ENCODE results near the gene RYR2.
"Not testable (repeated sequence)": the region's sequence is repeated elsewhere in the genome, so short reads cannot be mapped to it uniquely, and the experiment has no call there.

The RYR2 gene

DNA sequence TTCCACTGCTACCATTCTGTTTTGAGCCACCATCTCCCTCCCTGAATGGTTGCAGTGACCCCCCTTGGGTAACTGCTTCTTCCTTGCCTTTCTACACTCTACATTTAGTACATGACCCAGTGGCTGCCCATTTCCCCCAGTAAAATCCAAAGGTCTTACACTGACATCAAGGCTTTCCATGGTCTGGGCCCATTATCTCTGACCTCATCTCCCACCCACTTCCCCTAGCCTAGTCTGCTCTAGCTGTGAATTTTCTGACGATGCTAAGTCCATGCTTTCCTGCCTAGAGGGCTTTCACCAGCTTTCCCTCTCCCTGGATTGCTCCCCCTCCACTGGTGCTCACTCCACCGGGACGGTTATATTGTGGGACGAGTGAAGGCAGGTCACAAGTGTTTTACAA, 219.2 kb downstream of the RYR2 start:
- no peak for DNase-seq (ENCODE audit: low spot score)

DNA sequence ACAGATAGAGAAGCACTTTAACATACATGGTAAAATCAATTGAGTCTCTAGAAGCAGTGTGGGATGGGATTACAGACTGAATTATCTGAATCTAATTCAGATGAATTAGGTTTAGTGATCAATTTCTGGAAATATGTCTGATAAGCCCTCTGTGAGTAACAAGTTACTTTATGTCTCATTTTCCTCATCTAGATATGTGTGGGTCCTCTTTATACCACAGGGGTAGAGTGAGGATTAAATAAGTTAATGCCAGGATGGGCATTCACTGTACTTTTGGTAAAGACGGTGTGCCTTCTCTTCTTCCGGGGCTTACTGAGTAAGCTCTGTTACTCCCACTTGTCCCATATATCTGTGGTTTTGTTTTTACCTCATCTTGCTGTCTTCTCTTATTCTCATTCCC, 225.8 kb downstream of the RYR2 start:
- DNase-seq (ENCODE audit: low spot score): no peak

- no peak for DNase-seq (ENCODE audit: low spot score)
Measured at GRCh38 chr1:237269938-237270337, 228.0 kb downstream of the RYR2 start.

GRCh38 chr1:237270353-237270752, 228.4 kb downstream of the RYR2 start:
- no peak for DNase-seq (ENCODE audit: low spot score)

- DNase-seq (ENCODE audit: low spot score): not testable (repeated sequence)
Measured at GRCh38 chr1:237277994-237278393, 236.0 kb downstream of the RYR2 start.

DNA sequence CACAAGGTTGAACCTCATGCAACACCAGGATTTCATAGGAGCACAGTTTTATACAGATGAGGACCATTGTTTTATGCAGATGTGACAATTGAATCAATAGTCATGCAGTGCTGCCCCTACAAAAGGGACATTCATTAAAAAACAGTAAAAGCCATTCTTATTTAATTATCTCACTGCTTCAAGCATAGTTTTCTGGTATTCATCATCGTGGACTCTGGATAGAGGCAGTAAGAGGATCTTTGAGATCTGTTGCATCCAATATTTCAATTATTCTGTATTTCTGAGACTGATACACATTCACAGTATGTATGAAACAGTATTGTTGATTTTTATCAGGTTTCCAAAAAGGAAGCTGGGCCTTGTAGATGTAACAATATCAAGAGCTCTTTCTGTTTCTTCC, 237.6 kb downstream of the RYR2 start:
- no peak for DNase-seq (ENCODE audit: low spot score)

GRCh38 chr1:237281481-237281880, 239.5 kb downstream of the RYR2 start:
- no peak for DNase-seq (ENCODE audit: low spot score)

DNA sequence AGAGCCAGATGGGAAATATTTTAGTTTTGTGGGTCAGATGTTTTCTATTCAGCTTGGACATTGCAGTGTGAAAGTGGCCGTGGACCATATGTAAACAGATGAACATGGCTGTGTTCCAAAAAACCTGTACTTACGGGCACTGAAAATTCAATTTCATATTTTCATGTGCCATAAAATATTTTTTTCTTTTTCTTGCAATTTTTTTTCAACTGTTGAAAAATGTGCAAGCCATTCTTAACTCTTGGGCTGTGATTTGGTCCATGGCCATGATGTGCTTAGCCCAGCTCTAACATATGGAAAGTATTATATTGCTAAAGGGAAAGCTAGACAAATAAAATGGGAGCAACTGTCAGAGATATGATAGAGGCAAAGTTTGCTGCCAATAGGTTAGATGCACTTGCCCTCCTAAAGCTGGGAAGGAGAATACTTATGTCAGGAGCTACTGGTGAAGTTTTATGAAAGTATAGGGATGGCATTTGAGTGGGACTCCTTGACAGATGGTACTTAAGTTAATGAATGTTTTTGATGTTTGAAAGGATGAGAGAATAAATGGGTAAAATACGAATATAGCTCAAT, 240.3 kb downstream of the RYR2 start:
- no peak for DNase-seq (ENCODE audit: low spot score)

DNA sequence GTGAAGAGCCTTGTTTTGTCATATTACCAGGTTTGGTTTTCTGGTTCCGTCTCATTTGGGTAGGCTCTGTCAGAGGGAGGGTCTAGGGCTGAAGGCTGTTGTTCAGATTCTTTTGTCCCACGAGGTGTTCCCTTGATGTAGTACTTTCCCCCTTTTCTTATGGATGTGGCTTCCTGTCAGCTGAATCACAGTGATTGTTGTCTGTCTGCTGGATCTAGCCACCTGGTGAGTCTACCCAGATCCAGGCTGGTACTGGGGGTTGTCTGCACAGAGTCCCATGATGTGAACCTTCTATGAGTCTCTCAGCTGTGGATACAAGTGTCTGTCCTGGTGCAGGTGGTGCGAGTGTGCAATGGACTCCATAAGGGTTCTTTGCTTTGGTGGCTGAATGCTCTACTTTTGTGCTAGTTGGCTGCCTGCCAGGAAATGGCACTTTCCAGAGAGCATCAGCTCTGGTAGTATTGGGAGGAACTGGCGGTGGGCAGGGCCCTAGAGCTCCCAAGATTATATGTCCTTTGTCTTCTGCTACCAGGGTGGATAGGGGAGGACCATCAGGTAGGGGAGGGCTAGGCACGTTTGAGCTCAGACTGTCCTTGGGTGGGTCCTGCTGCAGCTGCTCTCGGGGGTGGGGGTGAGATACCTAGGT, 246.0 kb downstream of the RYR2 start:
- DNase-seq (ENCODE audit: low spot score): no peak

GRCh38 chr1:237293804-237294203, 251.8 kb downstream of the RYR2 start:
- DNase-seq (ENCODE audit: low spot score): no peak

- DNase-seq (ENCODE audit: low spot score): no peak
Measured at GRCh38 chr1:237296861-237297260, 254.9 kb downstream of the RYR2 start.

DNA sequence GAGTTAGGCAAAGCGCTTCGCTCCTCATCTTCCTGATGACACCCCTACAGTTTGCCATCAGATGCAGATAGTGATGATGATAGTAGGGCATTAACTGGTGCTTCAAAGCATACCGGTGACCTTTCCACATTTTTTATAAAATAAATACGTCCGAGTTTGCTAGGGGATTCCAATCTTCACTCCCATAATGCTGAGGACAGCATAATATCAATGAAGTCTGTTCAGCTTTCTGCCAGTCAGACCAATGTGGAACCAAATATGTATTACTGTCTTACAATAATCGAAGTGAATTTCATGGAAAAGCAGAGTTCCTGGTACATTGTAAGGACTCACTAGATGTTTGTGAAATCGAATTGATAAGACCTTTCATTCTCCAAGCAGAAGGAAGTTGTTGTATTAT, 258.7 kb downstream of the RYR2 start:
- DNase-seq (ENCODE audit: low spot score): no peak

- DNase-seq (ENCODE audit: low spot score): no peak
Measured at GRCh38 chr1:237303929-237304328, 261.9 kb downstream of the RYR2 start.

GRCh38 chr1:237306726-237307125, 264.7 kb downstream of the RYR2 start:
- DNase-seq (ENCODE audit: low spot score): no peak

GRCh38 chr1:237309595-237310118, 267.7 kb downstream of the RYR2 start:
- no peak for DNase-seq (ENCODE audit: low spot score)

GRCh38 chr1:237316352-237316751, 274.4 kb downstream of the RYR2 start:
- DNase-seq (ENCODE audit: low spot score): no peak

DNA sequence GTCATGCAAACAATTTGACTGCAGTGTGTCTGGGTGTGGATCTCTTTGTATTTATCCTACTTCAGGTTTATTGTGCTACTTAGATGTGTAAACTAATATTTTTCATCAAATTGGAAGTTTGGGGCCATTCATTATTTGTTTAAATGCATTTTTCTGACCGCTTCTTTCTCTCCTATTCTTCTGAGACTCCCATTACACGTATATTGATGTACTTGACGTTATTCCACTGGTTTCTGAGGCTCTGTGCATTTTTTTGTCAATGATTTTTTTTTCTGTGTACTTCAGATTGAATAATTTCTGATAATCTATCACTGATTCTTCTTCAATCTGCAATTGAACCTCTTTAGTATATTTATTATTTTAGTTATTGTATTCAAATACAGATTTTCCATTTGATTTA, 276.8 kb downstream of the RYR2 start:
- DNase-seq (ENCODE audit: low spot score): no peak

- DNase-seq (ENCODE audit: low spot score): no peak
Measured at GRCh38 chr1:237320890-237321289, 278.9 kb downstream of the RYR2 start.

DNA sequence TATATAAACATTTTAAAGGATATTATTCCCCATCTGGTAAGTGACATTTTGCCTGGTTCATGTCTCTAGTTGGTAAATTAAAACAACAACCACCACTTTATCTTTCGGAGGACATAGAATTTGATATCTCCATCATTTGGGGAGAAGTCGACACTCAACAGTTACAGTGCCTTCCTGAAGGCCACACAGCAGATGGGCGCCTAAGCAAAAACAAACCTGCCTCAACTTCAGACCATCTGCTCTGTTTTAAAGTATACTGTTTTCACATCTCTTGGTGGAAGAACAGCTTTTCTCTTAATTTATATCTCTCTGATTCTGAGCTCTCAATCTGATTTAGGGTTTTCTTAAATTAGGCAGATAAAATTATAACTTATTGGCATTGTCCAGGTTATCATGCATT, 282.2 kb downstream of the RYR2 start:
- no peak for DNase-seq (ENCODE audit: low spot score)

- DNase-seq (ENCODE audit: low spot score): no peak
Measured at GRCh38 chr1:237327061-237327460, 285.1 kb downstream of the RYR2 start.

DNA sequence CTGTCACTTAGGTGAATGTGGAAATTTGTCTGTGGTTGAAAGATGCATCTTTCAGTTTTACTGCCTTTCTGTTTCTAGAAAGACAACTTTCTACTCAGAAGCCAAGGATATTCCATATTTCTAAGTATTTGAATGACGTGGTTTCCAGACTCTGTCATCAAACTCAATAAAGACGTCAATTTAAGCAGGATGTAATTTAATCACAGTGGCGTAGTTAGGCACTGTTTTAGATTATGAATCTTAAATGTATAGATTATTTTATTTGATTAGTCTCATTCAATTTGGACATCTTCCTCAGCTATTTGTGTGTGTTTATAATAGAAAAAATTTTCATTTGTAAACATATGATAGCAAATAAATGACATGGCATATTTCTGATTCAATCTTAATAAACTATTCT, 298.9 kb downstream of the RYR2 start:
- no peak for DNase-seq (ENCODE audit: low spot score)

GRCh38 chr1:237341391-237341790, 299.4 kb downstream of the RYR2 start:
- no peak for DNase-seq (ENCODE audit: low spot score)

- no peak for DNase-seq (ENCODE audit: low spot score)
Measured at GRCh38 chr1:237342730-237343129, 300.7 kb downstream of the RYR2 start.

DNA sequence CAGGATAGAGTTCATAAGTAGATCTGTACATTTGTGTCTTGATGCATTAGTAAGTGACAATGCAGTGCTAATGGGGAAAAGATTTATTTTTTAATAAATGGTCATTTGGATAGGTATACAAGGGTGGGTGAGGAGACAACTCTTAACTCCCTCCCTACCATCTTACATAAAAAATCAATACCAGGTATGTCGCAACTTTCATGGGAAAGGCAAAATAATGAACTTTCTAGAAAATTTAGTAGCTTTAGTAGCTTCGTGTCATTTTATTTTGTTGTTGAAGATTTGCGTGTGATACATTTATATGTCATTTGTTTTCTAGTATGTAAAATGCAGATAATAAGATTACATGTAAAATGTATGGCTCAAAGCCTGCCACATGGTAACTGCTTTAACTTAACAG, 310.8 kb downstream of the RYR2 start:
- DNase-seq (ENCODE audit: low spot score): no peak

All from LoVo (cell line).